ENCODE measurements around the gene BABAM1. TPM values are rescaled to one million over a fixed set of nuclear protein-coding genes. Genes with fewer than 3 reads are reported as not detected.

Gene BABAM1
- polyA plus RNA-seq, 1 donor (not counting 4 experiments of a cell fraction or from before 2014, with no cell fraction given) = 92.8 TPM

GRCh38 chr19:17305517-17306284 lies 38.5 kb downstream of the BABAM1 start, which contains the start of gene MRPL34:
Gene MRPL34, plus strand, starts transcription at chr19:17305872. Its CDS starts 21 bp downstream, at chr19:17305893.
- peak within 1 kb of the TSS; percentile 65 for H3K27ac ChIP-seq (ENCODE audit: control insufficient read depth, insufficient read depth, low read length)
- DNase-seq (ENCODE audit: low read depth, low spot score) = peak; percentile 98
- TF ChIP-seq EZH2 (IDR thresholded peaks at IDR 0.05; ENCODE audit: low read length) = no peak
- TF ChIP-seq CTCF (optimal IDR thresholded peaks at IDR 0.05 in 1 of 3, IDR thresholded peaks at IDR 0.05 in 1 of 3, conservative IDR thresholded peaks at IDR 0.05 in 1 of 3; ENCODE audit: extremely low read depth in 1 of 3, insufficient read depth in 2 of 3, low read length in 3 of 3) = peak; percentile 83 to 96 (median 93)
- H3K79me2 ChIP-seq (ENCODE audit: control insufficient read depth, insufficient read depth, low read length) = peaks cover 25% of the 10 kb centered on the region
- peak; percentile 89 for FAIRE-seq
- H3K9ac ChIP-seq (ENCODE audit: control insufficient read depth, extremely low read depth, insufficient read depth, low read length) = peak within 1 kb of the TSS; percentile 78
- no peaks in the 10 kb centered on the region for H3K27me3 ChIP-seq (ENCODE audit: control insufficient read depth, extremely low read depth, insufficient read depth, low read length)
- peak within 1 kb of the TSS; percentile 58 to 86 (median 73) for H3K4me3 ChIP-seq (ENCODE audit: control insufficient read depth in 2 of 3, extremely low read depth in 1 of 3, insufficient read depth in 2 of 3, low read depth in 1 of 3, low read length in 3 of 3)
- no peaks in the 10 kb centered on the region for H3K36me3 ChIP-seq (ENCODE audit: control insufficient read depth in 2 of 2, extremely low read depth in 1 of 2, insufficient read depth in 2 of 2, low read length in 2 of 2)
- H2AFZ ChIP-seq (ENCODE audit: control insufficient read depth, low read length) = peak within 1 kb of the TSS; percentile 65
- no peaks in the 10 kb centered on the region for H3K9me3 ChIP-seq (ENCODE audit: control insufficient read depth, low read depth, low read length)
- peaks cover 40% of the 10 kb centered on the region for H3K4me1 ChIP-seq (ENCODE audit: control insufficient read depth, extremely low read depth, insufficient read depth, low read length)
- peak within 1 kb of the TSS; percentile 93 for H3K4me2 ChIP-seq (ENCODE audit: control insufficient read depth, extremely low read depth, insufficient read depth, low read depth, low read length)
- dilution Hi-C loops (cut with MboI; ENCODE audit: extremely low pct_ligation_motif_present, low sequenced_read_pairs) = no loop called here
- no peaks in the 10 kb centered on the region for H4K20me1 ChIP-seq (ENCODE audit: control insufficient read depth, extremely low read depth, insufficient read depth, low read length)
- H3K9me1 ChIP-seq (ENCODE audit: control insufficient read depth, extremely low read depth, insufficient read depth, low read length) = peaks cover 3% of the 10 kb centered on the region

GRCh38 chr19:17306285-17306714 lies 39.1 kb downstream of the BABAM1 start:
- no peaks in the 10 kb centered on the region for H3K9me3 ChIP-seq (ENCODE audit: control insufficient read depth, low read depth, low read length)
- dilution Hi-C loops (cut with MboI; ENCODE audit: extremely low pct_ligation_motif_present, low sequenced_read_pairs) = no loop called here
- H4K20me1 ChIP-seq (ENCODE audit: control insufficient read depth, extremely low read depth, insufficient read depth, low read length) = no peaks in the 10 kb centered on the region
- H3K27me3 ChIP-seq (ENCODE audit: control insufficient read depth, extremely low read depth, insufficient read depth, low read length) = no peaks in the 10 kb centered on the region
- H3K9me1 ChIP-seq (ENCODE audit: control insufficient read depth, extremely low read depth, insufficient read depth, low read length) = peaks cover 3% of the 10 kb centered on the region
- H3K27ac ChIP-seq (ENCODE audit: control insufficient read depth, insufficient read depth, low read length) = peak overlapping the region; percentile 65
- DNase-seq (ENCODE audit: low read depth, low spot score) (no peak), FAIRE-seq (no peak)
- peak overlapping the region; percentile 93 for H3K4me2 ChIP-seq (ENCODE audit: control insufficient read depth, extremely low read depth, insufficient read depth, low read depth, low read length)
- peak overlapping the region; percentile 65 for H2AFZ ChIP-seq (ENCODE audit: control insufficient read depth, low read length)
- peaks cover 28% of the 10 kb centered on the region for H3K79me2 ChIP-seq (ENCODE audit: control insufficient read depth, insufficient read depth, low read length)
- peak overlapping the region; percentile 78 for H3K9ac ChIP-seq (ENCODE audit: control insufficient read depth, extremely low read depth, insufficient read depth, low read length)
- peak overlapping the region; percentile 58 to 86 (median 73) for H3K4me3 ChIP-seq (ENCODE audit: control insufficient read depth in 2 of 3, extremely low read depth in 1 of 3, insufficient read depth in 2 of 3, low read depth in 1 of 3, low read length in 3 of 3)
- peaks cover 43% of the 10 kb centered on the region for H3K4me1 ChIP-seq (ENCODE audit: control insufficient read depth, extremely low read depth, insufficient read depth, low read length)
- no peak for TF ChIP-seq EZH2 (IDR thresholded peaks at IDR 0.05; ENCODE audit: low read length)
- TF ChIP-seq CTCF (optimal IDR thresholded peaks at IDR 0.05 in 1 of 3, IDR thresholded peaks at IDR 0.05 in 1 of 3, conservative IDR thresholded peaks at IDR 0.05 in 1 of 3; ENCODE audit: extremely low read depth in 1 of 3, insufficient read depth in 2 of 3, low read length in 3 of 3) = no peak
- H3K36me3 ChIP-seq (ENCODE audit: control insufficient read depth in 2 of 2, extremely low read depth in 1 of 2, insufficient read depth in 2 of 2, low read length in 2 of 2) = no peaks in the 10 kb centered on the region

Data from keratinocyte (primary cell).